HepG2 (cell line): ENCODE results near the gene SNX3.

Source experiments
- POLR2AphosphoS5 ChIP-seq: IDR thresholded peaks from 2 replicates; pipeline ENCODE4 v1.6.1; 2012; ENCODE audit warnings: low read depth, low read length
- RAD21 ChIP-seq: fragments of 450-650 bp; formaldehyde crosslinking; IDR thresholded peaks from 2 replicates; pipeline ENCODE4 v1.5.0; 2020; ENCODE audit warnings: mild to moderate bottlenecking
- TP53 ChIP-seq: sonication (generic); formaldehyde crosslinking; conservative IDR thresholded peaks from 2 replicates; pipeline ENCODE4 v1.4.0; 2020; ENCODE audit warnings: missing genetic modification reagents
- XRCC5 ChIP-seq: fragments of 200-400 bp; formaldehyde crosslinking; optimal IDR thresholded peaks from 2 replicates; pipeline ENCODE3; 2017; ENCODE audit warnings: mild to moderate bottlenecking, low read length
- ZIK1 ChIP-seq: sonication (generic); formaldehyde crosslinking; IDR thresholded peaks from 2 replicates; pipeline ENCODE4 v1.5.0; 2020; ENCODE audit warnings: mild to moderate bottlenecking, low read depth, missing genetic modification reagents, borderline replicate concordance
- TF ChIP-seq, protein P1 (sequence below): sonication (generic); formaldehyde crosslinking; IDR thresholded peaks from 2 replicates; pipeline ENCODE4 v1.5.0; 2020; ENCODE audit warnings: mild to moderate bottlenecking, missing genetic modification reagents, moderate library complexity

DNA sequence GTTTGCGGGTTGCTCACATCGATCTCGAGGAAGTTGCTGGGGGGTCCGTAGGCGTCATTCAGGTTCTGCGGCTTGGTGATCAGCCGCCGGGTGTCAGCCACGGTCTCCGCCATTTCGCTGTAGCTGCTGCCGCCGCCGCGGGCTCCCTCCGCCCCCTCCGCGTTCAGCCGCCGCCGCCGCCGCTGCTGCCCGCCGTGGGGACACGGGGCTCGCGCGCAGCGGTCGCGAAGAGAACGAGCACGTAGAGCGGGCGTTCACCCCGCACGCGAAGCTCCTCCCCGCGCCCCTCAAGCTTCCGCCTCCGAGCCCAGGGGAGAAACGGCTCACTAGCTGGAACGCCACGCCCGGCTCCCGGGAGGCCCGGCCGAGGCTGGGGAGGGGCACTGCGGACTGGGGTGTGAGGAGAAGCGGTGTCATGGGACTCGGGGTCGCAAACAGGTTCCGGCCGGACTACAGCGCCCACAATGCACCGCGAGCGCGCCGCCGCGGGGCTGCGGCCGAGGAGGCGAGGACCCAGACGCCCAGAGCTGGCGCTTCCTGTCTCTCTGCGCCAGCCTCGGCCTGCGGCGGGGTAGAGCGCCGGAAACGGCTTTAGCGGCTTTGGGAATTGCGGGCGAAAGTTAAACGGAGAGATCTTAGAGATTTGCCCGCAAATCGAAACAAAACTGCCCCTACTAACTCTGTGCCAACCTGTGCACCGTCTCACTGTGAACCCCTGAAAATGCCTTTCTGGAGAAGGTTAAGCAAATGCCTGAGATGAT is at the start of gene SNX3:
- peak; percentile 74 for TF ChIP-seq XRCC5
- TF ChIP-seq POLR2AphosphoS5 = peak; percentile 88
- peak; percentile 61; the same call in 1 of the 2 replicates for TF ChIP-seq ZIK1
- TF ChIP-seq RAD21 (CRISPR knock-in tag) = no peak
- TF ChIP-seq, protein P1, sequence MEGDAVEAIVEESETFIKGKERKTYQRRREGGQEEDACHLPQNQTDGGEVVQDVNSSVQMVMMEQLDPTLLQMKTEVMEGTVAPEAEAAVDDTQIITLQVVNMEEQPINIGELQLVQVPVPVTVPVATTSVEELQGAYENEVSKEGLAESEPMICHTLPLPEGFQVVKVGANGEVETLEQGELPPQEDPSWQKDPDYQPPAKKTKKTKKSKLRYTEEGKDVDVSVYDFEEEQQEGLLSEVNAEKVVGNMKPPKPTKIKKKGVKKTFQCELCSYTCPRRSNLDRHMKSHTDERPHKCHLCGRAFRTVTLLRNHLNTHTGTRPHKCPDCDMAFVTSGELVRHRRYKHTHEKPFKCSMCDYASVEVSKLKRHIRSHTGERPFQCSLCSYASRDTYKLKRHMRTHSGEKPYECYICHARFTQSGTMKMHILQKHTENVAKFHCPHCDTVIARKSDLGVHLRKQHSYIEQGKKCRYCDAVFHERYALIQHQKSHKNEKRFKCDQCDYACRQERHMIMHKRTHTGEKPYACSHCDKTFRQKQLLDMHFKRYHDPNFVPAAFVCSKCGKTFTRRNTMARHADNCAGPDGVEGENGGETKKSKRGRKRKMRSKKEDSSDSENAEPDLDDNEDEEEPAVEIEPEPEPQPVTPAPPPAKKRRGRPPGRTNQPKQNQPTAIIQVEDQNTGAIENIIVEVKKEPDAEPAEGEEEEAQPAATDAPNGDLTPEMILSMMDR (CRISPR knock-in tag) = peak; percentile 42
- no peak for TF ChIP-seq TP53
